ENCODE data around the gene STIM2.

The STIM2 gene

GRCh38 chr4:26820346-26820745 is 40.3 kb upstream of the STIM2 start:
- no peak for TF ChIP-seq TAF1 (IDR thresholded peaks at IDR 0.05; ENCODE audit: low read depth)
- TF ChIP-seq EP300 (IDR thresholded peaks at IDR 0.05; ENCODE audit: borderline replicate concordance), result no peak
- TF ChIP-seq TEAD4 (IDR thresholded peaks at IDR 0.05), result no peak
- no peak for TF ChIP-seq FOXM1 (IDR thresholded peaks at IDR 0.05; ENCODE audit: borderline replicate concordance, low read depth)
- no peak for TF ChIP-seq ZBTB7A (IDR thresholded peaks at IDR 0.05; ENCODE audit: low read depth)
- TF ChIP-seq USF1 (IDR thresholded peaks at IDR 0.05), result no peak

GRCh38 chr4:26821031-26821430 is 39.6 kb upstream of the STIM2 start:
- no peak for TF ChIP-seq TEAD4 (IDR thresholded peaks at IDR 0.05)
- TF ChIP-seq REST (IDR thresholded peaks at IDR 0.05; ENCODE audit: low read depth), result no peak
- no peak for TF ChIP-seq ZBTB7A (IDR thresholded peaks at IDR 0.05; ENCODE audit: low read depth)
- no peak for TF ChIP-seq YY1 (IDR thresholded peaks at IDR 0.05; ENCODE audit: low read depth)
- no peak for TF ChIP-seq FOXM1 (IDR thresholded peaks at IDR 0.05; ENCODE audit: borderline replicate concordance, low read depth)
- no peak for TF ChIP-seq RAD21 (IDR thresholded peaks at IDR 0.05; ENCODE audit: low read depth)
- TF ChIP-seq MAX (IDR thresholded peaks at IDR 0.05), result no peak
- TF ChIP-seq EP300 (IDR thresholded peaks at IDR 0.05; ENCODE audit: borderline replicate concordance), result no peak
- TF ChIP-seq TAF1 (IDR thresholded peaks at IDR 0.05; ENCODE audit: low read depth), result no peak
- TF ChIP-seq TCF12 (IDR thresholded peaks at IDR 0.05; ENCODE audit: low read depth), result no peak
- no peak for TF ChIP-seq NFIC (IDR thresholded peaks at IDR 0.05)
- no peak for TF ChIP-seq USF1 (IDR thresholded peaks at IDR 0.05)
- TF ChIP-seq CREB1 (IDR thresholded peaks at IDR 0.05; ENCODE audit: low read depth), result no peak
- TF ChIP-seq EGR1 (IDR thresholded peaks at IDR 0.05), result no peak
- no peak for TF ChIP-seq CEBPB (IDR thresholded peaks at IDR 0.05)

- TF ChIP-seq MAX (IDR thresholded peaks at IDR 0.05), result no peak
- TF ChIP-seq NFIC (IDR thresholded peaks at IDR 0.05), result no peak
- TF ChIP-seq RAD21 (IDR thresholded peaks at IDR 0.05; ENCODE audit: low read depth), result no peak
- TF ChIP-seq TAF1 (IDR thresholded peaks at IDR 0.05; ENCODE audit: low read depth), result no peak
- TF ChIP-seq ZBTB7A (IDR thresholded peaks at IDR 0.05; ENCODE audit: low read depth), result no peak
- no peak for TF ChIP-seq FOXM1 (IDR thresholded peaks at IDR 0.05; ENCODE audit: borderline replicate concordance, low read depth)
- TF ChIP-seq USF1 (IDR thresholded peaks at IDR 0.05), result no peak
- TF ChIP-seq EP300 (IDR thresholded peaks at IDR 0.05; ENCODE audit: borderline replicate concordance), result no peak
- TF ChIP-seq CEBPB (IDR thresholded peaks at IDR 0.05), result no peak
- no peak for TF ChIP-seq TCF12 (IDR thresholded peaks at IDR 0.05; ENCODE audit: low read depth)
- TF ChIP-seq EGR1 (IDR thresholded peaks at IDR 0.05), result no peak
- TF ChIP-seq REST (IDR thresholded peaks at IDR 0.05; ENCODE audit: low read depth), result no peak
- TF ChIP-seq YY1 (IDR thresholded peaks at IDR 0.05; ENCODE audit: low read depth), result no peak
- TF ChIP-seq CREB1 (IDR thresholded peaks at IDR 0.05; ENCODE audit: low read depth), result no peak
- no peak for TF ChIP-seq TEAD4 (IDR thresholded peaks at IDR 0.05)
These were observed 38.8 kb upstream of the STIM2 start for GRCh38 chr4:26821677-26822503.

- TF ChIP-seq NFIC (IDR thresholded peaks at IDR 0.05), result no peak
- TF ChIP-seq TCF12 (IDR thresholded peaks at IDR 0.05; ENCODE audit: low read depth), result no peak
- no peak for TF ChIP-seq REST (IDR thresholded peaks at IDR 0.05; ENCODE audit: low read depth)
- TF ChIP-seq USF1 (IDR thresholded peaks at IDR 0.05), result no peak
- TF ChIP-seq EGR1 (IDR thresholded peaks at IDR 0.05), result no peak
- no peak for TF ChIP-seq TAF1 (IDR thresholded peaks at IDR 0.05; ENCODE audit: low read depth)
- no peak for TF ChIP-seq TEAD4 (IDR thresholded peaks at IDR 0.05)
- TF ChIP-seq CEBPB (IDR thresholded peaks at IDR 0.05), result no peak
- no peak for TF ChIP-seq YY1 (IDR thresholded peaks at IDR 0.05; ENCODE audit: low read depth)
- no peak for TF ChIP-seq FOXM1 (IDR thresholded peaks at IDR 0.05; ENCODE audit: borderline replicate concordance, low read depth)
- TF ChIP-seq CREB1 (IDR thresholded peaks at IDR 0.05; ENCODE audit: low read depth), result no peak
- no peak for TF ChIP-seq ZBTB7A (IDR thresholded peaks at IDR 0.05; ENCODE audit: low read depth)
- no peak for TF ChIP-seq MAX (IDR thresholded peaks at IDR 0.05)
- no peak for TF ChIP-seq EP300 (IDR thresholded peaks at IDR 0.05; ENCODE audit: borderline replicate concordance)
- no peak for TF ChIP-seq RAD21 (IDR thresholded peaks at IDR 0.05; ENCODE audit: low read depth)
These were observed 38.1 kb upstream of the STIM2 start for GRCh38 chr4:26822546-26822945.
